ENCODE data around the gene MLLT3. TPM values are rescaled to one million over a fixed set of nuclear protein-coding genes. Genes with fewer than 3 reads are reported as not detected.

Gene MLLT3
- total and polyA plus RNA-seq, 2 donors (not counting 3 experiments of a cell fraction or from before 2014, with no cell fraction given) = 6.1 to 10.0 TPM

DNA sequence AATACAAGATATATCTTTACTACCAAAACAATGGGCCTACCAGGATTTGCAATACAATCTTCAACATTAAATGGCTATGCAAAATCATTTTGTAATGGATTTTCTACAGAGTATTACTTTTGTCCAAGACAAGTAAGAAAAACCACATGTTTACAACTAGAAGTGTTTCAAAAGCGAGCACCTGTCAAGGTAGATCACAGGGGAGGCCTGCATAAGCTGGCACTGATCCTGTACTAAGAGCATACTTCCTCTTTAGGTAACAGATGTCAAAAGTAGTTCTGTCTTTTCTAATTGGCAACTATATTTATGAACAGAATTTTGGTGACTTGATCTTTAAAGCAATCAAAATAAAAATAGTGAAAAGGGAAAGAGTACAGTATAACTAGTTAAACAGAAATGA, 249.0 kb downstream of the MLLT3 start:
- Histone ChIP-seq H3K27me3 (ENCODE audit: control insufficient read depth in 2 of 2, insufficient read depth in 2 of 2, low read length in 2 of 2) (no peaks in the 10 kb centered on the region), H3K4me3 (replicated peaks in 1 of 3; ENCODE audit: insufficient read depth in 1 of 3, low read depth in 1 of 3, low read length in 3 of 3) (no peak overlapping the region), H4K20me1 (replicated peaks; ENCODE audit: control insufficient read depth, extremely low read depth, insufficient read depth, low read length) (no peaks in the 10 kb centered on the region), H3K27ac (ENCODE audit: insufficient read depth, low read depth, low read length) (no peak overlapping the region), H3K79me2 (ENCODE audit: control insufficient read depth, insufficient read depth, low read length) (no peaks in the 10 kb centered on the region), H2AFZ (ENCODE audit: low read depth, low read length) (no peak overlapping the region), H3K9me1 (replicated peaks; ENCODE audit: control insufficient read depth, extremely low read depth, insufficient read depth, low read length) (no peaks in the 10 kb centered on the region), H3K9me3 (replicated peaks; ENCODE audit: control insufficient read depth, insufficient read depth, low read length) (no peaks in the 10 kb centered on the region), H3K4me2 (ENCODE audit: insufficient read depth, low read length) (no peak overlapping the region), H3K36me3 (ENCODE audit: control insufficient read depth in 2 of 2, extremely low read depth in 1 of 2, insufficient read depth in 2 of 2, low read length in 2 of 2) (no peaks in the 10 kb centered on the region), H3K9ac (replicated peaks; ENCODE audit: extremely low read depth, insufficient read depth, low read length) (no peak overlapping the region), H3K4me1 (ENCODE audit: control insufficient read depth, extremely low read depth, insufficient read depth, low read length) (no peaks in the 10 kb centered on the region)
- dilution Hi-C loops (cut with MboI; ENCODE audit: extremely low pct_ligation_motif_present, low sequenced_read_pairs) (no loop called here), intact Hi-C loops (cut with micrococcal nuclease) (no loop called here)
- no TSS peak for BruUV-seq (replicated peaks)
- POLR2A ChIA-PET = no interaction called here
- no peak for FAIRE-seq
- TF ChIP-seq POLR2AphosphoS5 (IDR thresholded peaks at IDR 0.05; ENCODE audit: insufficient read depth, low read depth, low read length) (no peak), EZH2 (IDR thresholded peaks at IDR 0.05; ENCODE audit: borderline replicate concordance, low read depth, low read length, severe bottlenecking) (no peak), GATA2 (IDR thresholded peaks at IDR 0.05; ENCODE audit: insufficient read depth, insufficient read length, low read depth, low read length) (no peak), JUN (IDR thresholded peaks at IDR 0.05; ENCODE audit: borderline replicate concordance, insufficient read depth, insufficient read length, low read depth) (no peak), FOS (IDR thresholded peaks at IDR 0.05; ENCODE audit: borderline replicate concordance, insufficient read depth, low read length) (no peak), POLR2A (IDR thresholded peaks at IDR 0.05; ENCODE audit: low read depth, low read length) (no peak), MYC (IDR thresholded peaks at IDR 0.05; ENCODE audit: low read depth, low read length) (no peak), CTCF (IDR thresholded peaks at IDR 0.05; ENCODE audit: extremely low read depth in 1 of 2, insufficient read depth in 1 of 2, low read depth in 1 of 2, low read length in 2 of 2) (no peak)
- TF ChIP-seq, protein P1, sequence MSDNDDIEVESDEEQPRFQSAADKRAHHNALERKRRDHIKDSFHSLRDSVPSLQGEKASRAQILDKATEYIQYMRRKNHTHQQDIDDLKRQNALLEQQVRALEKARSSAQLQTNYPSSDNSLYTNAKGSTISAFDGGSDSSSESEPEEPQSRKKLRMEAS (IDR thresholded peaks at IDR 0.05; ENCODE audit: insufficient read depth, insufficient read length) = no peak
- no peak for DNase-seq (ENCODE audit: low read depth, low spot score)
- CTCF ChIA-PET = no interaction called here

Data from endothelial cell of umbilical vein (primary cell).